ENCODE data around the gene EMX2.

The EMX2 gene

GRCh38 chr10:117544711-117545140 is 2.2 kb downstream of the EMX2 start:
- no peak for DNase-seq (ENCODE audit: low spot score)

GRCh38 chr10:117545141-117546019 is 2.8 kb downstream of the EMX2 start:
- no peak for DNase-seq (ENCODE audit: low spot score)

GRCh38 chr10:117546020-117546580 is 3.6 kb downstream of the EMX2 start:
- no peak for DNase-seq (ENCODE audit: low spot score)

- DNase-seq (ENCODE audit: low spot score) = no peak
Measured at GRCh38 chr10:117546581-117547015, 4.1 kb downstream of the EMX2 start.

- no peak for DNase-seq (ENCODE audit: low spot score)
Measured at GRCh38 chr10:117547016-117547715, 4.6 kb downstream of the EMX2 start.

- no peak for DNase-seq (ENCODE audit: low spot score)
Measured at GRCh38 chr10:117547716-117548668, 5.4 kb downstream of the EMX2 start.

- DNase-seq (ENCODE audit: low spot score) = no peak
Measured at GRCh38 chr10:117549100-117549585, 6.6 kb downstream of the EMX2 start.

- DNase-seq (ENCODE audit: low spot score) = no peak
Measured at GRCh38 chr10:117550076-117550475, 7.5 kb downstream of the EMX2 start.

GRCh38 chr10:117550599-117551329 is 8.2 kb downstream of the EMX2 start:
- DNase-seq (ENCODE audit: low spot score) = no peak

- no peak for DNase-seq (ENCODE audit: low spot score)
Measured at GRCh38 chr10:117551330-117552155, 9.0 kb downstream of the EMX2 start.

GRCh38 chr10:117552156-117552631 is 9.6 kb downstream of the EMX2 start:
- DNase-seq (ENCODE audit: low spot score) = no peak

- DNase-seq (ENCODE audit: low spot score) = no peak
Measured at GRCh38 chr10:117552701-117553141, 10.2 kb downstream of the EMX2 start.

GRCh38 chr10:117553142-117553814 is 10.7 kb downstream of the EMX2 start:
- no peak for DNase-seq (ENCODE audit: low spot score)

GRCh38 chr10:117553815-117554172 is 11.2 kb downstream of the EMX2 start:
- DNase-seq (ENCODE audit: low spot score) = no peak

GRCh38 chr10:117554241-117554814 is 11.8 kb downstream of the EMX2 start:
- DNase-seq (ENCODE audit: low spot score) = no peak

- DNase-seq (ENCODE audit: low spot score) = no peak
Measured at GRCh38 chr10:117555017-117555416, 12.5 kb downstream of the EMX2 start.

GRCh38 chr10:117555863-117556262 is 13.3 kb downstream of the EMX2 start:
- DNase-seq (ENCODE audit: low spot score) = no peak

- no peak for DNase-seq (ENCODE audit: low spot score)
Measured at GRCh38 chr10:117556356-117556755, 13.8 kb downstream of the EMX2 start.

- DNase-seq (ENCODE audit: low spot score) = no peak
Measured at GRCh38 chr10:117559712-117560111, 17.2 kb downstream of the EMX2 start.

Data from COLO829 (cell line).